K562 (cell line): ENCODE measurements around the gene SYS1. TPM values are rescaled to one million over a fixed set of nuclear protein-coding genes. Genes with fewer than 3 reads are reported as not detected.

ENCODE experiments used
- CUX1 ChIP-seq: fragments of 200-800 bp; sonication (Bioruptor generic); IDR thresholded peaks from 2 replicates; pipeline ENCODE4 v1.6.1; 2016; ENCODE audit warnings: missing genetic modification characterization, missing compliant biosample characterization
- KDM4B ChIP-seq, 2 experiments: fragments of 450-650 bp in 1 of 2; sonication (generic) in 1 of 2; IDR thresholded peaks; 2 replicates each; pipeline ENCODE4 v1.6.1; 2016 to 2017; ENCODE audit warnings: borderline replicate concordance in 2 of 2, antibody characterized with exemption in 1 of 2, low read depth in 1 of 2, mild to moderate bottlenecking in 1 of 2
- MAFG ChIP-seq: fragments of 450-650 bp; conservative IDR thresholded peaks from 2 replicates; pipeline ENCODE4 v1.6.1; 2016; ENCODE audit warnings: missing genetic modification characterization, missing compliant biosample characterization
- NCOA2 ChIP-seq, 2 experiments: fragments of 450-650 bp; IDR thresholded peaks; 2 replicates each; pipeline ENCODE4 v1.6.1; 2018; ENCODE audit warnings: mild to moderate bottlenecking in 2 of 2, moderate library complexity in 1 of 2; ENCODE audit not compliant: partially characterized antibody in 2 of 2
- RCOR1 ChIP-seq, 2 experiments: IDR thresholded peaks; 2 replicates each; pipeline ENCODE4 v1.6.1; 2012; ENCODE audit warnings: low read depth in 2 of 2, low read length in 2 of 2, borderline replicate concordance in 1 of 2, improper control_type of control experiment in 1 of 2
- SIRT6 ChIP-seq: IDR thresholded peaks from one replicate; pipeline ENCODE4 v1.6.1; 2012; ENCODE audit warnings: low read depth, mild to moderate bottlenecking, control low read depth, inconsistent platforms, low read length, moderate library complexity
- SMARCB1 ChIP-seq: IDR thresholded peaks from 2 replicates; pipeline ENCODE4 v1.6.1; 2011; ENCODE audit warnings: improper control_type of control experiment, low read depth; ENCODE audit not compliant: insufficient read length
- TRIM28 ChIP-seq: fragments of 450-650 bp; IDR thresholded peaks from 2 replicates; pipeline ENCODE4 v1.6.1; 2017
- ZNF347 ChIP-seq: fragments of 450-650 bp; formaldehyde crosslinking; IDR thresholded peaks from 2 replicates; pipeline ENCODE4 v1.4.0; 2020; ENCODE audit warnings: low read depth, mild to moderate bottlenecking, moderate library complexity
- ZNF445 ChIP-seq: fragments of 250-450 bp; sonication (Bioruptor Pico); IDR thresholded peaks from 2 replicates; pipeline ENCODE4 v1.4.0; 2020; ENCODE audit warnings: low read depth, mild to moderate bottlenecking, moderate library complexity
- polyA plus RNA-seq, 8 experiments: library from polyadenylated mRNA; depleted of rRNA in 4 of 8; stranded (reverse) in 5 of 8; unstranded in 3 of 8; fragments of >200 nt; fragmentation: Nextera tagmentation in 2 of 8; fragmentation: Illumina TruSeq in 1 of 8; extraction: Ambion mirVana in 2 of 8; extraction: Trizol in 1 of 8; gene quantifications; 2 replicates each; pipeline versions ENCODE4 v1.2.1 to v1.2.3, GENCODE V29; 2011 to 2014; ENCODE audit warnings: inconsistent platforms in 1 of 8, missing spikeins in 1 of 8
- total RNA-seq, 7 experiments: library from RNA; depleted of rRNA in 6 of 7; stranded (reverse); fragments of >200 nt in 6 of 7; fragmentation: Illumina TruSeq in 2 of 7; extraction: Trizol in 2 of 7; gene quantifications; 2 replicates each; pipeline versions ENCODE4 v1.2.1 to v1.2.3, GENCODE V29; 2011 to 2021; ENCODE audit warnings: low replicate concordance in 1 of 7
- TF ChIP-seq, protein P1 (sequence below): sonication (generic); formaldehyde crosslinking; IDR thresholded peaks from 2 replicates; pipeline ENCODE4 v1.8.1; 2023; ENCODE audit warnings: mild to moderate bottlenecking, missing genetic modification reagents
- TF ChIP-seq, protein P2 (sequence below): sonication (generic); formaldehyde crosslinking; IDR thresholded peaks from 2 replicates; pipeline ENCODE4 v1.8.0; 2022; ENCODE audit warnings: missing genetic modification reagents, mild to moderate bottlenecking, borderline replicate concordance
- TF ChIP-seq, protein P3 (sequence below), 2 experiments: IDR thresholded peaks; 2 replicates each; pipeline ENCODE4 v1.6.1; 2012; ENCODE audit warnings: improper control_type of control experiment in 2 of 2, low read depth in 2 of 2, low read length in 2 of 2, borderline replicate concordance in 1 of 2

Gene SYS1
- total and polyA plus RNA-seq, 9 of the 15 experiments (the other 6 are each of a cell fraction or from before 2014, with no cell fraction given): 11.1 to 25.2 (median 17.5) TPM

- TF ChIP-seq, protein P1, sequence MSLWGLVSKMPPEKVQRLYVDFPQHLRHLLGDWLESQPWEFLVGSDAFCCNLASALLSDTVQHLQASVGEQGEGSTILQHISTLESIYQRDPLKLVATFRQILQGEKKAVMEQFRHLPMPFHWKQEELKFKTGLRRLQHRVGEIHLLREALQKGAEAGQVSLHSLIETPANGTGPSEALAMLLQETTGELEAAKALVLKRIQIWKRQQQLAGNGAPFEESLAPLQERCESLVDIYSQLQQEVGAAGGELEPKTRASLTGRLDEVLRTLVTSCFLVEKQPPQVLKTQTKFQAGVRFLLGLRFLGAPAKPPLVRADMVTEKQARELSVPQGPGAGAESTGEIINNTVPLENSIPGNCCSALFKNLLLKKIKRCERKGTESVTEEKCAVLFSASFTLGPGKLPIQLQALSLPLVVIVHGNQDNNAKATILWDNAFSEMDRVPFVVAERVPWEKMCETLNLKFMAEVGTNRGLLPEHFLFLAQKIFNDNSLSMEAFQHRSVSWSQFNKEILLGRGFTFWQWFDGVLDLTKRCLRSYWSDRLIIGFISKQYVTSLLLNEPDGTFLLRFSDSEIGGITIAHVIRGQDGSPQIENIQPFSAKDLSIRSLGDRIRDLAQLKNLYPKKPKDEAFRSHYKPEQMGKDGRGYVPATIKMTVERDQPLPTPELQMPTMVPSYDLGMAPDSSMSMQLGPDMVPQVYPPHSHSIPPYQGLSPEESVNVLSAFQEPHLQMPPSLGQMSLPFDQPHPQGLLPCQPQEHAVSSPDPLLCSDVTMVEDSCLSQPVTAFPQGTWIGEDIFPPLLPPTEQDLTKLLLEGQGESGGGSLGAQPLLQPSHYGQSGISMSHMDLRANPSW (CRISPR knock-in tag): no peak
- TF ChIP-seq RCOR1 (IDR thresholded peaks at IDR 0.05; ENCODE audit: borderline replicate concordance in 1 of 2, low read depth in 2 of 2, low read length in 2 of 2) (no peak), NCOA2 (IDR thresholded peaks at IDR 0.05; ENCODE audit: partially characterized antibody in 2 of 2) (no peak), SIRT6 (no peak), CUX1 (no peak), TRIM28 (no peak), MAFG (tag) (no peak), ZNF347 (no peak), KDM4B (IDR thresholded peaks at IDR 0.05; ENCODE audit: borderline replicate concordance in 2 of 2, low read depth in 1 of 2) (peak in 1 of 2 experiments; percentile 33; a peak in 1 of 4 replicates), SMARCB1 (no peak), ZNF445 (CRISPR knock-in tag) (no peak)
- TF ChIP-seq, protein P2, sequence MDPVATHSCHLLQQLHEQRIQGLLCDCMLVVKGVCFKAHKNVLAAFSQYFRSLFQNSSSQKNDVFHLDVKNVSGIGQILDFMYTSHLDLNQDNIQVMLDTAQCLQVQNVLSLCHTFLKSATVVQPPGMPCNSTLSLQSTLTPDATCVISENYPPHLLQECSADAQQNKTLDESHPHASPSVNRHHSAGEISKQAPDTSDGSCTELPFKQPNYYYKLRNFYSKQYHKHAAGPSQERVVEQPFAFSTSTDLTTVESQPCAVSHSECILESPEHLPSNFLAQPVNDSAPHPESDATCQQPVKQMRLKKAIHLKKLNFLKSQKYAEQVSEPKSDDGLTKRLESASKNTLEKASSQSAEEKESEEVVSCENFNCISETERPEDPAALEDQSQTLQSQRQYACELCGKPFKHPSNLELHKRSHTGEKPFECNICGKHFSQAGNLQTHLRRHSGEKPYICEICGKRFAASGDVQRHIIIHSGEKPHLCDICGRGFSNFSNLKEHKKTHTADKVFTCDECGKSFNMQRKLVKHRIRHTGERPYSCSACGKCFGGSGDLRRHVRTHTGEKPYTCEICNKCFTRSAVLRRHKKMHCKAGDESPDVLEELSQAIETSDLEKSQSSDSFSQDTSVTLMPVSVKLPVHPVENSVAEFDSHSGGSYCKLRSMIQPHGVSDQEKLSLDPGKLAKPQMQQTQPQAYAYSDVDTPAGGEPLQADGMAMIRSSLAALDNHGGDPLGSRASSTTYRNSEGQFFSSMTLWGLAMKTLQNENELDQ (CRISPR knock-in tag): no peak
- TF ChIP-seq, protein P3, sequence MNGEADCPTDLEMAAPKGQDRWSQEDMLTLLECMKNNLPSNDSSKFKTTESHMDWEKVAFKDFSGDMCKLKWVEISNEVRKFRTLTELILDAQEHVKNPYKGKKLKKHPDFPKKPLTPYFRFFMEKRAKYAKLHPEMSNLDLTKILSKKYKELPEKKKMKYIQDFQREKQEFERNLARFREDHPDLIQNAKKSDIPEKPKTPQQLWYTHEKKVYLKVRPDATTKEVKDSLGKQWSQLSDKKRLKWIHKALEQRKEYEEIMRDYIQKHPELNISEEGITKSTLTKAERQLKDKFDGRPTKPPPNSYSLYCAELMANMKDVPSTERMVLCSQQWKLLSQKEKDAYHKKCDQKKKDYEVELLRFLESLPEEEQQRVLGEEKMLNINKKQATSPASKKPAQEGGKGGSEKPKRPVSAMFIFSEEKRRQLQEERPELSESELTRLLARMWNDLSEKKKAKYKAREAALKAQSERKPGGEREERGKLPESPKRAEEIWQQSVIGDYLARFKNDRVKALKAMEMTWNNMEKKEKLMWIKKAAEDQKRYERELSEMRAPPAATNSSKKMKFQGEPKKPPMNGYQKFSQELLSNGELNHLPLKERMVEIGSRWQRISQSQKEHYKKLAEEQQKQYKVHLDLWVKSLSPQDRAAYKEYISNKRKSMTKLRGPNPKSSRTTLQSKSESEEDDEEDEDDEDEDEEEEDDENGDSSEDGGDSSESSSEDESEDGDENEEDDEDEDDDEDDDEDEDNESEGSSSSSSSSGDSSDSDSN (IDR thresholded peaks at IDR 0.05; ENCODE audit: borderline replicate concordance in 1 of 2, low read depth in 2 of 2, low read length in 2 of 2): peak in 1 of 2 experiments; percentile 77; a peak in 2 of 4 replicates
Measured at GRCh38 chr20:45347936-45348778, 14.8 kb upstream of the SYS1 start, which contains the start of gene SDC4 (continued).
